Stomach (tissue), 9 donors: ENCODE measurements around the gene SEPHS1. TPM values are rescaled to one million over a fixed set of nuclear protein-coding genes. Genes with fewer than 3 reads are reported as not detected.

Source experiments
- DNase-seq, 2 donors: peaks; one replicate each; pipeline versions ENCODE4 v3.0.0 to v3.0.0-alpha.2; 2013 to 2019
- H3K27ac ChIP-seq, 5 donors: fragments of 200-600 bp in 4 of 5; sonication (generic) in 4 of 5; one replicate each; pipeline ENCODE4 v1.5.1; 2013 to 2019; ENCODE audit warnings: mild to moderate bottlenecking in 1 of 5, moderate library complexity in 1 of 5
- H3K27me3 ChIP-seq, 3 donors: fragments of 200-600 bp; sonication (generic); one replicate each; pipeline ENCODE4 v1.5.1; 2017 to 2019; ENCODE audit warnings: mixed run types in 1 of 3
- H3K36me3 ChIP-seq, 4 donors: fragments of 200-600 bp; sonication (generic); 1 replicate in 3 of 4; 2 replicates in 1 of 4; pipeline ENCODE4 v1.5.1; 2016 to 2019
- H3K4me1 ChIP-seq, 4 donors: fragments of 200-600 bp; sonication (generic); one replicate each; pipeline ENCODE4 v1.5.1; 2016 to 2019
- H3K4me3 ChIP-seq, 4 donors: fragments of 200-600 bp; sonication (generic) in 3 of 4; one replicate each; pipeline ENCODE4 v1.5.1; 2016 to 2019; ENCODE audit warnings: mild to moderate bottlenecking in 1 of 4
- H3K9me3 ChIP-seq, 4 donors: fragments of 200-600 bp; sonication (generic); one replicate each; pipeline ENCODE4 v1.5.1; 2016 to 2019
- CTCF ChIP-seq, 7 experiments: fragments of 450-650 bp in 4 of 7; fragments of 200-600 bp in 3 of 7; sonication (generic) in 3 of 7; IDR thresholded peaks; one replicate each; pipeline ENCODE4 v1.5.1; 2016 to 2019; ENCODE audit warnings: antibody characterized with exemption in 7 of 7, control low read depth in 2 of 7, mild to moderate bottlenecking in 1 of 7
- EP300 ChIP-seq: sonication (generic); formaldehyde crosslinking; IDR thresholded peaks from one replicate; pipeline ENCODE4 v1.6.1; 2017; ENCODE audit warnings: antibody characterized with exemption
- POLR2A ChIP-seq, 4 donors: fragments of 450-650 bp; IDR thresholded peaks; one replicate each; pipeline ENCODE4 v1.6.1; 2016; ENCODE audit warnings: antibody characterized with exemption in 4 of 4, control low read depth in 2 of 4, mild to moderate bottlenecking in 1 of 4, moderate library complexity in 1 of 4
- POLR2AphosphoS5 ChIP-seq, 3 donors: sonication (generic); formaldehyde crosslinking; IDR thresholded peaks; one replicate each; pipeline ENCODE4 v1.6.1; 2016; ENCODE audit warnings: antibody characterized with exemption in 3 of 3
- WGBS, 5 donors: extraction: QIAGEN DNeasy Blood & Tissue Kit in 3 of 5; methylation state at CpG; one replicate each; pipeline versions ENCODE4 v1.1.5 to v1.1.7; 2013 to 2018; 5-methylcytosine and 5-hydroxymethylcytosine counted together
- intact Hi-C: fragments of 100-400 bp; cut with DNase I; formaldehyde crosslinking; loops from one replicate; pipeline ENCODE4 v1.15.1; 2023; ENCODE audit warnings: low total_unique reads
- polyA plus RNA-seq, 3 donors: library from polyadenylated mRNA; stranded (reverse); fragments of 200-250 nt; gene quantifications; one replicate each; pipeline ENCODE4 v1.2.3, GENCODE V29; 2013
- total RNA-seq, 5 donors: library from RNA; depleted of rRNA; stranded (reverse); fragments of >200 nt; gene quantifications; one replicate each; pipeline versions ENCODE4 v1.1.0 to v1.2.3, GENCODE V29; 2014 to 2016
- donor health status: healthy with polysubstance abuse.
- donor health status: Bipolar disorder and iron deficiency.
- donor health status: healthy.

SEPHS1 gene
- total and polyA plus RNA-seq, 8 donors, result 15.2 to 63.0 (median 21.6) TPM

GRCh38 chr10:13272164-13272571 is 75.9 kb downstream of the SEPHS1 start:
- H3K9me3 ChIP-seq, result no peaks in the 10 kb centered on the region
- DNase-seq, result peak in 1 of 2 donors; percentile 80
- no peaks in the 10 kb centered on the region for H3K36me3 ChIP-seq
- no peak overlapping the region for H3K4me3 ChIP-seq
- peaks cover 0 to 21% (median 14%) of the 10 kb centered on the region in 4 donors for H3K4me1 ChIP-seq
- 52 to 87% (median 67%) methylated on average over 10 to 12 of the region's 12 CpGs for WGBS, 5 donors
- TF ChIP-seq CTCF (IDR thresholded peaks at IDR 0.05), result no peak
- no peak for TF ChIP-seq POLR2A (IDR thresholded peaks at IDR 0.05)
- no peak for TF ChIP-seq POLR2AphosphoS5 (IDR thresholded peaks at IDR 0.05)
- TF ChIP-seq EP300, result no peak
- intact Hi-C loops, result no loop called here
- no peaks in the 10 kb centered on the region for H3K27me3 ChIP-seq
- peak overlapping the region in 2 of 5 donors; percentile 14 to 42 for H3K27ac ChIP-seq

- no peak for TF ChIP-seq POLR2AphosphoS5 (IDR thresholded peaks at IDR 0.05)
- TF ChIP-seq CTCF (IDR thresholded peaks at IDR 0.05), result peak in 3 of 7 experiments; percentile 11 to 28 (median 17)
- no peaks in the 10 kb centered on the region for H3K36me3 ChIP-seq
- 35 to 50% (median 36%) methylated on average over 12 to 14 of the region's 14 CpGs for WGBS, 5 donors
- peaks cover 0 to 21% (median 14%) of the 10 kb centered on the region in 4 donors for H3K4me1 ChIP-seq
- intact Hi-C loops, result no loop called here
- no peaks in the 10 kb centered on the region for H3K27me3 ChIP-seq
- H3K9me3 ChIP-seq, result no peaks in the 10 kb centered on the region
- DNase-seq, result peak; percentile 49 to 50
- peak overlapping the region in 2 of 5 donors; percentile 14 to 42 for H3K27ac ChIP-seq
- no peak overlapping the region for H3K4me3 ChIP-seq
Observed at GRCh38 chr10:13271552-13272163, 76.4 kb downstream of the SEPHS1 start.

GRCh38 chr10:13270877-13271551 is 77.1 kb downstream of the SEPHS1 start:
- TF ChIP-seq POLR2A (IDR thresholded peaks at IDR 0.05) (no peak), CTCF (IDR thresholded peaks at IDR 0.05) (no peak), EP300 (no peak), POLR2AphosphoS5 (IDR thresholded peaks at IDR 0.05) (no peak)
- Histone ChIP-seq H3K27ac (peak overlapping the region in 1 of 5 donors; percentile 42), H3K4me1 (peaks cover 0 to 21% (median 14%) of the 10 kb centered on the region in 4 donors), H3K36me3 (no peaks in the 10 kb centered on the region), H3K9me3 (no peaks in the 10 kb centered on the region), H3K4me3 (no peak overlapping the region), H3K27me3 (no peaks in the 10 kb centered on the region)
- 76 to 86% (median 81%) methylated on average over 9 of the region's 9 CpGs for WGBS, 5 donors
- intact Hi-C loops, result no loop called here
- DNase-seq, result peak in 1 of 2 donors; percentile 51

GRCh38 chr10:13268841-13269240 is 79.3 kb downstream of the SEPHS1 start:
- no peak for TF ChIP-seq POLR2A (IDR thresholded peaks at IDR 0.05)
- no peak for TF ChIP-seq CTCF (IDR thresholded peaks at IDR 0.05)
- no peak for TF ChIP-seq POLR2AphosphoS5 (IDR thresholded peaks at IDR 0.05)
- TF ChIP-seq EP300, result no peak
- Histone ChIP-seq H3K4me1 (peaks cover 0 to 21% (median 14%) of the 10 kb centered on the region in 4 donors), H3K27me3 (no peaks in the 10 kb centered on the region), H3K36me3 (no peaks in the 10 kb centered on the region), H3K4me3 (no peak overlapping the region), H3K9me3 (no peaks in the 10 kb centered on the region), H3K27ac (no peak overlapping the region)
- WGBS, 5 donors, result 17 to 61% (median 47%) methylated on average over 3 of the region's 3 CpGs
- peak in 1 of 2 donors; percentile 31 for DNase-seq
- intact Hi-C loops, result no loop called here
